ENCODE data around the gene C2orf92.

DNA sequence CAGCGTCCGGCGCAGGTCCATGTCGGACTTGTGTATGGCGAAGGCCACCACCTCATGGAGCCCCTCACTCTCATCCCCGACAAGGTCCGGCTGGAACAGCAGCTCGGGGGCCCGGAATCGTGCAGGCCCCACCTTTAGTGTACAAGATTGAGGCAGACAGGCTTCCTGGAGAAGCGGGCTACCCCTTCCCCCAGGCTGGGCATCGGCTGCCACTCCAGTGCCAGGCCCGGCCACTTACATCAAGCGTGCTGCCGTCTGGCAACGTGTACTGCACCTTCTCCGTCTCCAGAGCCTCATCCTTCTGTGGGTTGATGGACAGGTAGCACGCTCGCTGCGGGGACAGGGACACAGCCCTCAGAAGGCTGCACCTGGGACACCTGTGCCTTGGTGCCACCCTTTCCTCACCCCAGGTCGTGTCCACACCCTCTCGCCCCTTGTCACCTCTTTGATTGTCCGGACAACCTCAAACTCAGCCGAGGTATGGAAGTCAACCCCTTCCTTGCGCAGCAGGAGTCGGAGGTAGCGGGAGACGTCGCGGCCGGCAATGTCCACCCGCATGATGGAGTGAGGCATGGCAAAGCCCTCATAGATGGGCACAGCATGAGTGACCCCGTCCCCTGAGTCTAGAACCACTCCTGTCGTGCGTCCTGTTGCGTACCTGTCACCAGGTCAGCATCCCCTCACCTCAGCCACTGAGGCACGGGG is 11.4 kb upstream of the C2orf92 start:
- TF ChIP-seq EZH2 (IDR thresholded peaks at IDR 0.05; ENCODE audit: insufficient read depth, poor library complexity, severe bottlenecking) = no peak
- no peak for TF ChIP-seq EZH2phosphoT487 (IDR thresholded peaks at IDR 0.05; ENCODE audit: insufficient read depth, low read depth)

All from GM23248 (cell line).